Measurements from ENCODE around the gene LENEP. TPM values are rescaled to one million over a fixed set of nuclear protein-coding genes. Genes with fewer than 3 reads are reported as not detected.

Gene LENEP
- total and polyA plus RNA-seq, 2 of the 8 experiments (the other 6 are each of a cell fraction or from before 2014, with no cell fraction given) = 1.3 TPM; not detected in 1

- no peak overlapping the region for H3K9ac ChIP-seq (replicated peaks in 1 of 4; ENCODE audit: extremely low read depth in 1 of 4, low read depth in 3 of 4, low read length in 3 of 4)
- no peaks in the 10 kb centered on the region for H4K20me1 ChIP-seq (replicated peaks in 1 of 2; ENCODE audit: control insufficient read depth in 1 of 2, insufficient read depth in 2 of 2, low read length in 2 of 2)
- no peak overlapping the region for H3K4ac ChIP-seq (replicated peaks; ENCODE audit: insufficient read length, low read depth, low read length)
- CTCF ChIA-PET (ENCODE audit: partially characterized antibody) = interaction anchor here (0.9 to 18.6 kb wide), 15 partner anchors 9 to 76 kb away, joined by 3 to 354 read pairs (median 7); partner anchors contain the start of genes ADAM15, DCST1, DCST2 and EFNA4
- no peak overlapping the region for H4K91ac ChIP-seq (replicated peaks; ENCODE audit: insufficient read length, low read length)
- no peak overlapping the region for H2BK20ac ChIP-seq (ENCODE audit: low read length)
- no peak overlapping the region; the same call in 1 of the 2 replicates for H3K27ac ChIP-seq (ENCODE audit: low read depth, low read length)
- no peak overlapping the region for H2AFZ ChIP-seq (ENCODE audit: low read length)
- H3K4me1 ChIP-seq (replicated peaks in 1 of 4; ENCODE audit: control insufficient read depth in 3 of 4, insufficient read depth in 4 of 4, low read length in 3 of 4) = peaks cover 8 to 35% (median 27%) of the 10 kb centered on the region in 4 experiments
- WGBS, 2 experiments (ENCODE audit: extremely low coverage in 1 of 2, insufficient coverage in 1 of 2, insufficient read length in 1 of 2, insufficient replicate concordance in 2 of 2, low coverage in 1 of 2, low lambda C conversion rate in 2 of 2, missing lambda C conversion rate in 1 of 2) = 97% methylated on average over 12 of the region's 16 CpGs; no CpG with 5 or more reads in 1 of the 2 experiments
- H4K8ac ChIP-seq (ENCODE audit: extremely low read depth, insufficient read depth, low read length) = no peak overlapping the region
- no peak overlapping the region for H2BK15ac ChIP-seq (ENCODE audit: low read length)
- no peak overlapping the region for H3K4me2 ChIP-seq (ENCODE audit: insufficient read depth in 1 of 2, low read depth in 2 of 2, low read length in 2 of 2)
- 0 out of 7 replicates have a peak, but pooled peaks cover 0 to 2% (median 0%) of the 10 kb centered on the region in 4 experiments for H3K27me3 ChIP-seq (replicated peaks in 1 of 4; ENCODE audit: control insufficient read depth in 3 of 4, extremely low read depth in 1 of 4, insufficient read depth in 3 of 4, low read length in 3 of 4)
- POLR2A ChIA-PET (ENCODE audit: partially characterized antibody) = interaction anchor here (0.7 to 14.8 kb wide), 9 partner anchors 10 to 52 kb away, joined by 3 to 128 read pairs (median 9); partner anchors contain the start of genes ADAM15, CKS1B, LENEP and SHC1
- H3K23ac ChIP-seq (ENCODE audit: insufficient read length) = no peak overlapping the region
- 0 out of 2 replicates have a peak overlapping the region, but pooled peaks have one; percentile 56 for H2BK5ac ChIP-seq (ENCODE audit: low read depth, low read length)
- no peak overlapping the region for H2BK120ac ChIP-seq (replicated peaks; ENCODE audit: low read depth, low read length)
- no peak overlapping the region for H3K56ac ChIP-seq (replicated peaks; ENCODE audit: insufficient read length, low read depth, low read length)
- no peaks in the 10 kb centered on the region for H3K23me2 ChIP-seq (ENCODE audit: low read depth, low read length)
- 0 out of 2 replicates have a peak overlapping the region, but pooled peaks have one; percentile 7 for H2BK12ac ChIP-seq (ENCODE audit: low read depth, low read length)
- H3K4me3 ChIP-seq (ENCODE audit: extremely low read depth in 1 of 4, insufficient read depth in 2 of 4, low read depth in 3 of 4, low read length in 4 of 4) = no peak overlapping the region
- no peak overlapping the region for H3K14ac ChIP-seq (ENCODE audit: insufficient read length)
- H3K36me3 ChIP-seq (ENCODE audit: control insufficient read depth in 2 of 4, insufficient read depth in 4 of 4, low read length in 3 of 4) = peaks cover 0 to 29% (median 13%) of the 10 kb centered on the region in 4 experiments; a peak in 4 of 8 replicates
- no peak for FAIRE-seq
- 0 out of 2 replicates have a peak overlapping the region, but pooled peaks have one; percentile 32 for H2AK5ac ChIP-seq (ENCODE audit: low read depth, low read length)
- no peak for DNase-seq (ENCODE audit: low read depth in 1 of 2, low spot score in 2 of 2)
- H3K9me3 ChIP-seq (ENCODE audit: insufficient read depth in 2 of 2, low read depth in 1 of 2, low read length in 1 of 2) = no peaks in the 10 kb centered on the region
- H4K5ac ChIP-seq (ENCODE audit: insufficient read length, low read depth, low read length) = no peak overlapping the region
- peaks cover 3% of the 10 kb centered on the region; the same call in 1 of the 2 replicates for H3K79me1 ChIP-seq (ENCODE audit: low read depth, low read length)
- H3K79me2 ChIP-seq (ENCODE audit: control insufficient read depth in 1 of 2, insufficient read depth in 2 of 2, low read length in 2 of 2) = peaks cover 0 to 9% of the 10 kb centered on the region in 2 experiments; a peak in 2 of 4 replicates
- H3K18ac ChIP-seq (ENCODE audit: extremely low read depth, low read length) = no peak overlapping the region
- TF ChIP-seq NRF1 (IDR thresholded peaks at IDR 0.05; ENCODE audit: low read depth, low read length) (no peak), ATF3 (IDR thresholded peaks at IDR 0.05; ENCODE audit: insufficient read depth, low read depth, low read length) (no peak), SIX5 (IDR thresholded peaks at IDR 0.05; ENCODE audit: low read depth, low read length) (no peak), TAF1 (IDR thresholded peaks at IDR 0.05; ENCODE audit: low read depth, low read length) (no peak)
These were observed 22.3 kb downstream of the LENEP start for GRCh38 chr1:155015527-155016230.
